GM18517 (cell line): ENCODE data around the gene CENPN.

Source experiments
- ATAC-seq: cut with Tn5 transposase; IDR thresholded peaks from one replicate; pipeline ENCODE4 v1.9.1; 2021; ENCODE audit warnings: mild to moderate bottlenecking, moderate library complexity; ENCODE audit not compliant: unreplicated experiment

Gene CENPN

GRCh38 chr16:80991792-80992430 is 15.1 kb upstream of the CENPN start:
- ATAC-seq, result no peak

DNA sequence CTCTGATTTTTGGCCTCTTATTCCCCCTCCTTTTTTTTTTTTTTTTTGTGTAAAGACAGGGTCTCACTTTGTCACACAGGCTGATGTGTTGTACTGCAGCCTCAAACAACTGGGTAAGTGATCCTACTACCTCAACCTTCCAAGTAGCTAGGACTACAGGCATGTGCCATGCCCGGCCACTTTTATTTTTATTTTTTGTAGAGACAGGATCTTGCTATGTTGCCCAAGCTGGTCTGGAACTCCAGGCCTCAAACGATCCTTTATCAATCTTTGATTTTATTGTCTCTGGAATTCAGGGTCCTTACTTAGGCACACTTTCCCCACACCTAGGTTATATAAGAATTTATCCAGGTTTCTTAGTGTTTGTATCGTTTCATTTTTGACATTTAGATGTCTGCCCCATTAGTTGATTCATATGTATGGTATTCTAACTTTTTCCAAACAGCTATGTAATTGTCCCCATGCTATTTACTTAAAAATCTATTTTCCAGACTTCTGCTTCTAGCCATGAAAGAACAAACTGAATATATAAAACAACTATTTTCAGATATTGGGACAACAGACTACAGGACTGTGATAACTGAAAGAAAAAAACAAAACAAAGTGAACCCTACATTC is 14.2 kb upstream of the CENPN start:
- ATAC-seq, result no peak

DNA sequence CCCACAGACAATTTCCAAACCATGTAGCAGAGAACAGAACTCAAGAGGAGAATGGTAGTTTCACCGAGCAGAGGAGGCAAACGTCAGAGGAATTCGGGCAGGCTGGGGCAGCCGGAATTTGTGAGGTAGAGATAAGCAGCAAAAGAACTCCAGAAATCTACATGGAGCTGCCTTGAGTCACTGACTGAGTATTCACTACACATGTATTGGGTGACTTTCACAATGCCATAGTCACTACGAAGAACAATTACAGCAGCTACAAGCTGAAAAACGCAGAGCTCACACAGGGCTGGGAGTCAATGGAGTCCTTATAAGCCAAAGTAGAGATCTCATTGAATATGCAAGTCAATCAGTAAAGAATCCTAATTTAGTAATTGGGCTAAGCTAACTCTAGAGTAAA is 13.7 kb upstream of the CENPN start:
- no peak for ATAC-seq

DNA sequence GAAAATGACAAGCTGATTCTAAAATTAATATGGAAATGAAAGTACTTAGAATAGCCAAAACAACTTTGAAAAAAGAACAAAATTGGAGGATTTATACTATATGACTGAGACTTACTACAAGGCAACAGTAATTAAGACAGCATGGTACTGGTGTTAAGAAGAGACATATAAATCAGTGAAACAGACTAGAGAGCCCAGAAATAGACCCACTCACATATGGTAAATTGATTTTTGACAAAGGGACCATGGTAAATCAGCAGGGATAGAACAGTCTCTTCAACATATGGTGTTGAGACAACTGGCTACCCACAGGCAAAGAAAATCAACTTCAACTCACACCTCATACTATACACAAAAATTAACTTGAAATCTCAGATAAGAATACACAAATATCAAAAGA is 13.2 kb upstream of the CENPN start:
- ATAC-seq, result no peak

- no peak for ATAC-seq
Measured at GRCh38 chr16:80994451-80994850, 12.6 kb upstream of the CENPN start.

DNA sequence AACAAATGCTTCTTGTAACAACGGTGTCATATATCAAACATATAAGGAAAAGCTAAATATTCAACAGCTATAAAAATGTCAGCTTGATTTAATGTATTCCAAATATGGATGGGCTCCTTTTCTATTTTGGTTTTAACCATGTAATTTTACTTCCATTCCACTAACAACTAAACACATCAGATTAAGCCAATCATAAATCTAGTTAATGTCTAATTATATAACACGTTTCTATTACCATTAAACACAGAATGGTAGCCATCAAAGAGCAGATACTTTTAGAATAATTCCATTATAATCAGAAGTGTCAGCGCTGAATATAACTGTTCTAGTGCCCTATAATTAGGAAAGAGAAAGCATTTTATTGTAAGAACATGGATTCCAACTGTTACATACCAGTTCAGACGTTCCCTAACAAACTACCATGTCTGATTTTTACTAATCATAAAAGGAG is 10.3 kb upstream of the CENPN start:
- ATAC-seq, result no peak

GRCh38 chr16:80997139-80997798 is 9.7 kb upstream of the CENPN start:
- ATAC-seq, result peak; percentile 75

GRCh38 chr16:80997964-80998620 is 8.9 kb upstream of the CENPN start:
- ATAC-seq, result no peak

GRCh38 chr16:81000873-81001272 is 6.1 kb upstream of the CENPN start:
- no peak for ATAC-seq

- no peak for ATAC-seq
Measured at GRCh38 chr16:81001330-81001729, 5.7 kb upstream of the CENPN start.

DNA sequence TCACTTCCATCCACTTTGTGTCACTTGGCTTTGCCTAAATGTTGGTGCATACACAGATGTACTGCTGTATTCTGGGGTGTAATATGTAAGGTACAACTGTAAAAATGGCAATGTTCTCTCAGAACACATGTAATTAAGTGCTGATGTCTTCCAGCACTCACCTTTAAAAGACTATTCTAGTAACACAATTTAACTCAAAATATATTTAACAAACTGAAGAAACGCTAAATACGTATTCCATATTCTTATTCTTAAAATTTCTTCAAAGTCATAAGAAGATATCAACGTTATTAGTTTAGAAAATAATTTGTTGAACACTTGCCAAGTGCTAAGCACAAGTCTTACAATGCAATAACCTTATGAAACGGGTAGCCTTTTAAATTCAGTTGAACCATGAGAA is 4.0 kb upstream of the CENPN start:
- ATAC-seq, result no peak

- no peak for ATAC-seq
Measured at GRCh38 chr16:81003610-81004460, 3.2 kb upstream of the CENPN start.

GRCh38 chr16:81004646-81005353 is 2.2 kb upstream of the CENPN start:
- ATAC-seq, result no peak

- ATAC-seq, result no peak
Measured at GRCh38 chr16:81005610-81006161, 1.3 kb upstream of the CENPN start.

GRCh38 chr16:81006211-81006812 is 702 bp upstream of the CENPN start:
- peak; percentile 26 for ATAC-seq

GRCh38 chr16:81008505-81008789 is 1.4 kb downstream of the CENPN start:
- no peak for ATAC-seq

DNA sequence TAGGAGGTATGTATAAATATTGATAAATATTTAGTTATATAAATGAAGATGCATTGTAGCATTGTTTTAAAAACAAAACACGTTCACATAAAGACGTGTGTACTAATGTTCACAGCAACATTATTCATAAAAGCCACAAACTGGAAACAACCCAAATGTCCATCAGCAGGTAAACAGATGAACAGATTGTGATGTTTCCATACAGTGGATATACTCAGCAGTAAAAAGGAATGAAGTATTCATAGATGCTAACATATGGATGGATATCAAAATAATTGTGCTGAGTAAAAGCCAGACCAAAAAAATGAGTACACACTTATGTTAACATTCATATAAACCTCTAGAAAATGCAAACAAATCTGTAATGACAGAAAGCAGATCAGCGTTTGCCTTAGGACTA is 6.0 kb downstream of the CENPN start:
- ATAC-seq, result no peak

GRCh38 chr16:81014672-81015071 is 7.7 kb downstream of the CENPN start:
- no peak for ATAC-seq

GRCh38 chr16:81018496-81018895 is 11.5 kb downstream of the CENPN start:
- no peak for ATAC-seq

DNA sequence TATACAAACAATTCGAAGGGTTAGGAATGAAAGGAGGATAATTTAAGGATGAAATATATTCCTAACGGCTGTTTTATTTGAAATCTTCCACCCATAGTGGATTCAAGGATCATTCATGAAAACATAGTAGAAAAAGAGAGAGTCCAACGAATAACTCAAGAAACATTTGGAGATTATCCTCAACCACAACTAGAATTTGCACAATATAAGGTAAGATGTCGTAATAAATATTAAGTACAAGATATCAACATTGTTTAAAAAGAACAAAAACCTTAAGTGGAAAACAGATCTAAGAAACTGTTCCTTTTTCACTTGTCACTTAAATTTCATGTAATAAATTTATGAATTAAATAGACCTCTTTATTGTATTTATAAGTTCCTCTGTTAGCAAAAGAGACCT is 19.4 kb downstream of the CENPN start:
- ATAC-seq, result no peak
